B cell (primary cell): Measurements from ENCODE around the gene CCNI2. TPM values are rescaled to one million over a fixed set of nuclear protein-coding genes. Genes with fewer than 3 reads are reported as not detected.

Source experiments
- ATAC-seq: fragments of 200-7000 bp; cut with Tn5 transposase; one replicate; pipeline ENCODE4 v1.10.0; 2021; ENCODE audit warnings: low read depth, mild to moderate bottlenecking, moderate number of reproducible peaks, moderate library complexity
- CTCF ChIA-PET: fragments of 350-600 bp; sonication (Branson Sonifier 250); formaldehyde crosslinking; loops from one replicate; lab custom pipeline; 2021; ENCODE audit warnings: antibody characterized with exemption, inconsistent platforms; lab: Charles Lee
- POLR2A ChIA-PET: fragments of 350-600 bp; sonication (Branson Sonifier 250); formaldehyde crosslinking; loops from one replicate; lab custom pipeline; 2021; ENCODE audit warnings: antibody characterized with exemption; lab: Charles Lee
- DNase-seq: peaks from one replicate; pipeline ENCODE4 v3.0.0; 2013
- H2AFZ ChIP-seq: 2 replicates; pipeline ENCODE4 v1.6.1; 2012; ENCODE audit warnings: mild to moderate bottlenecking, low read depth, low read length; ENCODE audit not compliant: insufficient read depth, poor library complexity, severe bottlenecking
- H3K27ac ChIP-seq, 2 donors: 1 replicate in 1 of 2; 2 replicates in 1 of 2; pipeline ENCODE4 v1.5.1; 2012 to 2013; ENCODE audit warnings: low read length in 2 of 2, mild to moderate bottlenecking in 2 of 2, moderate library complexity in 1 of 2
- H3K27me3 ChIP-seq, 4 experiments: fragments of 200-600 bp in 1 of 4; sonication (generic) in 1 of 4; replicated peaks in 1 of 4; 1 replicate in 2 of 4; 2 replicates in 2 of 4; pipeline versions ENCODE4 v1.6.1 to v1.7.0; 2013 to 2016; ENCODE audit warnings: low read length in 3 of 4, mild to moderate bottlenecking in 2 of 4, mixed read lengths in 1 of 4, moderate library complexity in 1 of 4; ENCODE audit not compliant: insufficient read depth in 4 of 4, control insufficient read depth in 3 of 4; ENCODE audit errors: control extremely low read depth in 1 of 4
- H3K36me3 ChIP-seq, 2 experiments: replicated peaks in 1 of 2; 1 replicate in 1 of 2; 2 replicates in 1 of 2; pipeline versions ENCODE4 v1.6.1 to v1.7.1; 2013; ENCODE audit warnings: low read length in 1 of 2; ENCODE audit not compliant: insufficient read depth in 2 of 2, control insufficient read depth in 1 of 2; ENCODE audit errors: control extremely low read depth in 1 of 2, extremely low read depth in 1 of 2
- H3K4me1 ChIP-seq, 2 donors: fragments of 200-600 bp in 1 of 2; sonication (generic) in 1 of 2; 1 replicate in 1 of 2; 2 replicates in 1 of 2; pipeline versions ENCODE4 v1.5.1 to v1.6.1; 2013 to 2017; ENCODE audit warnings: low read length in 2 of 2; ENCODE audit not compliant: control insufficient read depth in 2 of 2, insufficient read depth in 2 of 2
- H3K4me2 ChIP-seq: replicated peaks from 2 replicates; pipeline ENCODE3; 2012; ENCODE audit warnings: mild to moderate bottlenecking, low read depth, low read length; ENCODE audit not compliant: poor library complexity, severe bottlenecking
- H3K4me3 ChIP-seq, 5 experiments: fragments of 200-600 bp in 1 of 5; sonication (generic) in 1 of 5; 1 replicate in 3 of 5; 2 replicates in 2 of 5; pipeline versions ENCODE4 v1.5.1 to v1.7.0; 2011 to 2016; ENCODE audit warnings: low read length in 4 of 5, mild to moderate bottlenecking in 4 of 5, low read depth in 2 of 5, control low read depth in 1 of 5, moderate library complexity in 1 of 5; ENCODE audit not compliant: insufficient read depth in 1 of 5; ENCODE audit errors: control extremely low read depth in 1 of 5, extremely low read depth in 1 of 5
- H3K79me2 ChIP-seq: fragments of 200-600 bp; sonication (generic); one replicate; pipeline ENCODE4 v1.6.0; 2016; ENCODE audit warnings: low read length; ENCODE audit not compliant: control insufficient read depth, insufficient read depth
- H3K9ac ChIP-seq: fragments of 200-600 bp; sonication (generic); 2 replicates; pipeline ENCODE4 v1.6.1; 2017; ENCODE audit warnings: mild to moderate bottlenecking, low read length, moderate library complexity
- H3K9me3 ChIP-seq, 3 donors: one replicate each; pipeline versions ENCODE4 v1.6.1 to v1.7.1; 2013; ENCODE audit warnings: low read length in 2 of 3; ENCODE audit not compliant: control insufficient read depth in 2 of 3, insufficient read depth in 1 of 3; ENCODE audit errors: control extremely low read depth in 1 of 3
- H4K20me1 ChIP-seq: 2 replicates; pipeline ENCODE4 v1.6.0; 2012; ENCODE audit warnings: mild to moderate bottlenecking, low read length; ENCODE audit not compliant: insufficient read depth, control insufficient read depth, poor library complexity, severe bottlenecking
- H3K27ac Mint-ChIP-seq: one replicate; pipeline ENCODE4 v1.8.0; 2021; ENCODE audit warnings: mixed read lengths
- H3K27me3 Mint-ChIP-seq: one replicate; pipeline ENCODE4 v1.8.0; 2021; ENCODE audit warnings: mixed read lengths
- H3K4me1 Mint-ChIP-seq: one replicate; pipeline ENCODE4 v1.8.0; 2021; ENCODE audit warnings: mixed read lengths
- H3K4me3 Mint-ChIP-seq: one replicate; pipeline ENCODE4 v1.8.0; 2021; ENCODE audit warnings: mixed read lengths
- H3K9me3 Mint-ChIP-seq: one replicate; pipeline ENCODE4 v1.8.0; 2022; ENCODE audit warnings: mixed read lengths; ENCODE audit not compliant: insufficient read depth
- EZH2 ChIP-seq: IDR thresholded peaks from 2 replicates; pipeline ENCODE4 v1.6.1; 2012; ENCODE audit warnings: borderline replicate concordance, low read depth, mild to moderate bottlenecking, moderate library complexity, low read length; ENCODE audit not compliant: insufficient read depth, poor library complexity, severe bottlenecking
- WGBS: methylation state at CpG from one replicate; pipeline ENCODE4 v1.1.5; 2013; ENCODE audit warnings: missing lambda C conversion rate; ENCODE audit not compliant: insufficient coverage; 5-methylcytosine and 5-hydroxymethylcytosine counted together
- intact Hi-C: fragments of 100-400 bp; cut with micrococcal nuclease; formaldehyde crosslinking; loops from one replicate; pipeline ENCODE4 v1.10.0; 2022
- polyA plus RNA-seq: library from polyadenylated mRNA; depleted of rRNA; stranded (reverse); fragments of >200 nt; gene quantifications from 2 replicates; pipeline ENCODE4 v1.2.3, GENCODE V29; 2012
- total RNA-seq, 2 donors: library from RNA; stranded (reverse); fragments of 120-200 nt in 1 of 2; gene quantifications; 1 replicate in 1 of 2; 2 replicates in 1 of 2; pipeline versions ENCODE4 v1.2.3 to v1.2.4, GENCODE V29; 2013 to 2022
- TF ChIP-seq, protein P1 (sequence below): fragments of 200-600 bp; IDR thresholded peaks from one replicate; pipeline ENCODE4 v1.8.0; 2022; ENCODE audit warnings: antibody characterized with exemption, mild to moderate bottlenecking

Gene CCNI2
- total and polyA plus RNA-seq, 2 donors (not counting 1 experiment from before 2014, with no cell fraction given), result 0.39 to 2.0 TPM

GRCh38 chr5:132779961-132780360, 32.7 kb downstream of the CCNI2 start:
- intact Hi-C loops, result no loop called here
- H2AFZ ChIP-seq, result no peak overlapping the region
- no peak overlapping the region for H3K4me3 ChIP-seq
- Mint-ChIP-seq H3K27me3 (peaks cover 45% of the 10 kb centered on the region), H3K9me3 (no peaks in the 10 kb centered on the region), H3K4me3 (no peak overlapping the region), H3K4me1 (peaks cover 8% of the 10 kb centered on the region), H3K27ac (no peak overlapping the region)
- no peaks in the 10 kb centered on the region for H3K79me2 ChIP-seq
- peaks cover 14 to 16% of the 10 kb centered on the region in 2 donors for H3K4me1 ChIP-seq
- no peak overlapping the region for H3K9ac ChIP-seq
- WGBS, result 100% methylated on average over 2 of the region's 3 CpGs
- no peaks in the 10 kb centered on the region for H4K20me1 ChIP-seq
- no peak overlapping the region for H3K27ac ChIP-seq
- TF ChIP-seq, protein P1, sequence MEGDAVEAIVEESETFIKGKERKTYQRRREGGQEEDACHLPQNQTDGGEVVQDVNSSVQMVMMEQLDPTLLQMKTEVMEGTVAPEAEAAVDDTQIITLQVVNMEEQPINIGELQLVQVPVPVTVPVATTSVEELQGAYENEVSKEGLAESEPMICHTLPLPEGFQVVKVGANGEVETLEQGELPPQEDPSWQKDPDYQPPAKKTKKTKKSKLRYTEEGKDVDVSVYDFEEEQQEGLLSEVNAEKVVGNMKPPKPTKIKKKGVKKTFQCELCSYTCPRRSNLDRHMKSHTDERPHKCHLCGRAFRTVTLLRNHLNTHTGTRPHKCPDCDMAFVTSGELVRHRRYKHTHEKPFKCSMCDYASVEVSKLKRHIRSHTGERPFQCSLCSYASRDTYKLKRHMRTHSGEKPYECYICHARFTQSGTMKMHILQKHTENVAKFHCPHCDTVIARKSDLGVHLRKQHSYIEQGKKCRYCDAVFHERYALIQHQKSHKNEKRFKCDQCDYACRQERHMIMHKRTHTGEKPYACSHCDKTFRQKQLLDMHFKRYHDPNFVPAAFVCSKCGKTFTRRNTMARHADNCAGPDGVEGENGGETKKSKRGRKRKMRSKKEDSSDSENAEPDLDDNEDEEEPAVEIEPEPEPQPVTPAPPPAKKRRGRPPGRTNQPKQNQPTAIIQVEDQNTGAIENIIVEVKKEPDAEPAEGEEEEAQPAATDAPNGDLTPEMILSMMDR, result no peak
- no peak for TF ChIP-seq EZH2
- ATAC-seq (no peak), DNase-seq (no peak)
- CTCF ChIA-PET, result no interaction called here
- H3K9me3 ChIP-seq, result peaks cover 0 to 9% (median 2%) of the 10 kb centered on the region in 3 donors
- POLR2A ChIA-PET, result no interaction called here
- H3K4me2 ChIP-seq, result no peak overlapping the region
- H3K36me3 ChIP-seq, result no peaks in the 10 kb centered on the region
- H3K27me3 ChIP-seq, result peaks cover 2 to 60% (median 41%) of the 10 kb centered on the region in 4 experiments

DNA sequence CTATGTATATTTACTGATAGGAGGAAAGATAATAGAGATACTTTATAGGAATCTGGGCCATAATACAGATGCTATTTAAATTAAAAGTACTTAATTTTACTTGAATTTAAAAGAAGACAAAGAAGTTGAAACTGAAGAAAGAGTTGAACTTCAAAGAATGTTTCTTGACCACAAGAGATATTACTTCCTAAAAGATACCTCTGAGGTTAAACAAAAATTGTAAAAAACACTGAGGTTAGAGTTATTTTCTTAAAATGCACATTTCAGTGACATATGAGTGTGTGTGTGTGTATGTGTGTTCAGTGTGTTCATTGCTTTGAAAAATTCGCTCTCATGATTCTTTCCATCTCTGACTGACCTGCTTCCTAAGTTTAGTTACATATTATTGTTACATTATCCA, 33.4 kb downstream of the CCNI2 start:
- no peaks in the 10 kb centered on the region for H3K9me3 Mint-ChIP-seq
- Histone ChIP-seq H4K20me1 (no peaks in the 10 kb centered on the region), H3K9me3 (peaks cover 0 to 9% (median 2%) of the 10 kb centered on the region in 3 donors), H2AFZ (no peak overlapping the region), H3K4me3 (no peak overlapping the region), H3K9ac (no peak overlapping the region), H3K4me2 (no peak overlapping the region), H3K4me1 (peaks cover 14 to 16% of the 10 kb centered on the region in 2 donors), H3K27ac (no peak overlapping the region), H3K36me3 (no peaks in the 10 kb centered on the region), H3K79me2 (no peaks in the 10 kb centered on the region), H3K27me3 (peaks cover 2 to 57% (median 41%) of the 10 kb centered on the region in 4 experiments)
- intact Hi-C loops, result no loop called here
- peaks cover 8% of the 10 kb centered on the region for H3K4me1 Mint-ChIP-seq
- no peak for ATAC-seq
- peaks cover 45% of the 10 kb centered on the region for H3K27me3 Mint-ChIP-seq
- no peak overlapping the region for H3K27ac Mint-ChIP-seq
- ChIA-PET CTCF (no interaction called here), POLR2A (no interaction called here)
- no CpG with 5 or more reads among the region's 1 CpG for WGBS
- H3K4me3 Mint-ChIP-seq, result no peak overlapping the region
- DNase-seq, result no peak
- TF ChIP-seq, protein P1, result no peak
- no peak for TF ChIP-seq EZH2
